Naive thymus-derived CD4-positive, alpha-beta T cell (primary cell): Measurements from ENCODE around the gene ADAMTS13. TPM values are rescaled to one million over a fixed set of nuclear protein-coding genes. Genes with fewer than 3 reads are reported as not detected.
"Not testable (repeated sequence)": the region's sequence is repeated elsewhere in the genome, so short reads cannot be mapped to it uniquely, and the experiment has no call there.

Experiments used
- ATAC-seq: fragments of 150-1000 bp; cut with Tn5 transposase; 2 replicates; pipeline ENCODE4 v1.10.0; 2021; ENCODE audit warnings: mild to moderate bottlenecking, moderate library complexity
- CTCF ChIA-PET: fragments of 350-600 bp; sonication (Branson Sonifier 250); formaldehyde crosslinking; loops from one replicate; lab custom pipeline; 2021; ENCODE audit warnings: antibody characterized with exemption; lab: Charles Lee
- POLR2A ChIA-PET: fragments of 350-600 bp; sonication (Branson Sonifier 250); formaldehyde crosslinking; loops from one replicate; lab custom pipeline; 2021; ENCODE audit warnings: antibody characterized with exemption, inconsistent platforms; lab: Charles Lee
- DNase-seq, 9 donors: peaks; one replicate each; pipeline versions ENCODE4 v3.0.0 to v3.0.0-alpha.2; 2020 to 2022; ENCODE audit warnings: mixed read lengths in 1 of 9
- H3K27ac ChIP-seq: one replicate; pipeline ENCODE4 v1.7.0; 2013; ENCODE audit warnings: mild to moderate bottlenecking, low read depth, low read length, moderate library complexity
- H3K27me3 ChIP-seq, 2 donors: one replicate each; pipeline ENCODE4 v1.7.0; 2013; ENCODE audit warnings: low read length in 2 of 2, mild to moderate bottlenecking in 2 of 2, moderate library complexity in 2 of 2; ENCODE audit not compliant: control insufficient read depth in 2 of 2, insufficient read depth in 2 of 2
- H3K36me3 ChIP-seq, 3 experiments: 1 replicate in 2 of 3; 2 replicates in 1 of 3; pipeline ENCODE4 v1.7.0; 2013; ENCODE audit warnings: low read length in 3 of 3, mild to moderate bottlenecking in 3 of 3, moderate library complexity in 1 of 3; ENCODE audit not compliant: insufficient read depth in 3 of 3, control insufficient read depth in 2 of 3
- H3K4me1 ChIP-seq, 2 donors: one replicate each; pipeline ENCODE4 v1.7.0; 2013; ENCODE audit warnings: low read length in 2 of 2, mild to moderate bottlenecking in 2 of 2, moderate library complexity in 1 of 2; ENCODE audit not compliant: control insufficient read depth in 2 of 2, insufficient read depth in 2 of 2
- H3K4me3 ChIP-seq: 2 replicates; pipeline ENCODE4 v1.7.0; 2013; ENCODE audit warnings: mild to moderate bottlenecking, low read length
- H3K9me3 ChIP-seq, 3 experiments: 1 replicate in 2 of 3; 2 replicates in 1 of 3; pipeline ENCODE4 v1.7.0; 2013; ENCODE audit warnings: low read length in 3 of 3; ENCODE audit not compliant: control insufficient read depth in 2 of 3
- H3K27ac Mint-ChIP-seq, 9 donors: one replicate each; pipeline ENCODE4 v1.8.0; 2020 to 2022; ENCODE audit warnings: mixed read lengths in 9 of 9, mild to moderate bottlenecking in 8 of 9, moderate library complexity in 5 of 9, inconsistent platforms in 2 of 9
- H3K27me3 Mint-ChIP-seq, 5 donors: one replicate each; pipeline ENCODE4 v1.8.0; 2021 to 2022; ENCODE audit warnings: mixed read lengths in 5 of 5, mild to moderate bottlenecking in 1 of 5
- H3K36me3 Mint-ChIP-seq, 5 donors: one replicate each; pipeline ENCODE4 v1.8.0; 2020 to 2022; ENCODE audit warnings: mixed read lengths in 5 of 5, mild to moderate bottlenecking in 3 of 5, inconsistent platforms in 1 of 5
- H3K4me1 Mint-ChIP-seq, 7 donors: one replicate each; pipeline ENCODE4 v1.8.0; 2020 to 2022; ENCODE audit warnings: mixed read lengths in 7 of 7, mild to moderate bottlenecking in 3 of 7, inconsistent platforms in 1 of 7
- H3K4me3 Mint-ChIP-seq, 10 donors: one replicate each; pipeline ENCODE4 v1.8.0; 2020 to 2022; ENCODE audit warnings: mild to moderate bottlenecking in 10 of 10, mixed read lengths in 10 of 10, moderate library complexity in 6 of 10, inconsistent platforms in 2 of 10
- H3K9me3 Mint-ChIP-seq, 11 donors: one replicate each; pipeline ENCODE4 v1.8.0; 2020 to 2022; ENCODE audit warnings: mixed read lengths in 11 of 11, mild to moderate bottlenecking in 4 of 11, inconsistent platforms in 1 of 11, moderate library complexity in 1 of 11
- intact Hi-C, 2 donors: fragments of 100-400 bp; cut with micrococcal nuclease; formaldehyde crosslinking; loops; one replicate each; pipeline ENCODE4 v1.15.1; 2023
- polyA plus RNA-seq, 2 donors: library from polyadenylated mRNA; unstranded; fragments of 300-500 nt; fragmentation: Illumina TruSeq; gene quantifications; one replicate each; pipeline ENCODE4 v1.2.3, GENCODE V29; 2021
- total RNA-seq, 6 experiments: library from RNA in 5 of 6; stranded (reverse) in 5 of 6; gene quantifications; 1 replicate in 5 of 6; 2 replicates in 1 of 6; pipeline ENCODE4 v1.2.3 and lab custom pipeline; 2021 to 2026

ADAMTS13 gene
- total RNA-seq: 1 to 10 TPM; 1.6 to 3.1 (median 2.5) TPM
- under 1 TPM; 0.07 to 0.35 TPM for polyA plus RNA-seq
- 4.2 reads per million, percentile 21 among the genes with 10 or more reads in this experiment for total RNA-seq (lab: John Stamatoyannopoulos, UW)

- peak in 1 of 9 donors; percentile 47 for DNase-seq
- H3K36me3 Mint-ChIP-seq: no peaks in the 10 kb centered on the region
- no peaks in the 10 kb centered on the region for H3K36me3 ChIP-seq
- POLR2A ChIA-PET: no interaction called here
- ATAC-seq: no peak
- peaks cover under 1 to 3% of the 10 kb centered on the region in 2 donors for H3K4me1 ChIP-seq
- H3K27ac Mint-ChIP-seq: peak within 1 kb of the TSS in 6 of 9 donors; percentile 21 to 66 (median 40)
- no peaks in the 10 kb centered on the region for H3K27me3 ChIP-seq
- H3K9me3 ChIP-seq: no peaks in the 10 kb centered on the region
- H3K27me3 Mint-ChIP-seq: peaks cover under 1 to 16% (median 5%) of the 10 kb centered on the region in 5 donors
- peaks cover 14 to 33% (median 21%) of the 10 kb centered on the region in 7 donors for H3K4me1 Mint-ChIP-seq
- peak within 1 kb of the TSS in 2 of 10 donors; percentile 25 to 46 for H3K4me3 Mint-ChIP-seq
- H3K9me3 Mint-ChIP-seq: peaks cover 0 to 6% (median 0%) of the 10 kb centered on the region in 11 donors
- CTCF ChIA-PET: interaction anchor here (0.6 kb wide), 1 partner anchor 33 kb away, joined by 3 read pairs; no protein-coding TSS in a partner anchor
- no peak within 1 kb of the TSS for H3K27ac ChIP-seq
- intact Hi-C loops: no loop called here
- H3K4me3 ChIP-seq: no peak within 1 kb of the TSS
Measured at GRCh38 chr9:133421615-133422542, at the start of gene ADAMTS13. ADAMTS13 (plus strand) TSS chr9:133422367; CDS start chr9:133422444, 77 bp downstream.

- peak in 2 of 9 donors; percentile 16 to 46 for DNase-seq
- peak overlapping the region; percentile 72 to 99 (median 96) for H3K27ac Mint-ChIP-seq
- Histone ChIP-seq H3K9me3 (no peaks in the 10 kb centered on the region), H3K27ac (peak overlapping the region; percentile 98), H3K4me1 (peaks cover 44 to 50% of the 10 kb centered on the region in 2 donors), H3K36me3 (peaks cover 0 to 14% (median 0%) of the 10 kb centered on the region in 3 experiments), H3K27me3 (no peaks in the 10 kb centered on the region), H3K4me3 (peak overlapping the region; percentile 58)
- no peak for ATAC-seq
- CTCF ChIA-PET: no interaction called here
- H3K4me1 Mint-ChIP-seq: peaks cover 38 to 60% (median 48%) of the 10 kb centered on the region in 7 donors
- H3K36me3 Mint-ChIP-seq: peaks cover 0 to 25% (median 0%) of the 10 kb centered on the region in 5 donors
- H3K27me3 Mint-ChIP-seq: peaks cover 0 to 4% (median 0%) of the 10 kb centered on the region in 5 donors
- peak overlapping the region; percentile 84 to 98 (median 92) for H3K4me3 Mint-ChIP-seq
- no peaks in the 10 kb centered on the region for H3K9me3 Mint-ChIP-seq
- POLR2A ChIA-PET: interaction anchor here (1.2 to 13.6 kb wide), 3 partner anchors 9 to 27 kb away, joined by 4 to 185 read pairs (median 6); partner anchors contain the start of genes MED22, RPL7A, SURF1 and SURF2
- intact Hi-C loops: loop anchor here in 1 of 2 donors (5.0 to 10.0 kb wide), 3 partner anchors 190 to 790 kb away; partner anchors contain the start of genes BRD3OS and RNU6ATAC
Measured at GRCh38 chr9:133374612-133375115, 47.5 kb upstream of the ADAMTS13 start.

GRCh38 chr9:133375116-133375723, 46.9 kb upstream of the ADAMTS13 start:
- H3K9me3 ChIP-seq: no peaks in the 10 kb centered on the region
- H3K9me3 Mint-ChIP-seq: no peaks in the 10 kb centered on the region
- CTCF ChIA-PET: no interaction called here
- ATAC-seq (no peak), DNase-seq (peak in 1 of 9 donors; percentile 45)
- intact Hi-C loops: loop anchor here in 1 of 2 donors (5.0 to 10.0 kb wide), 3 partner anchors 190 to 790 kb away; partner anchors contain the start of genes BRD3OS and RNU6ATAC
- H3K4me1 ChIP-seq: peaks cover 38 to 45% of the 10 kb centered on the region in 2 donors
- peak overlapping the region; percentile 84 to 98 (median 92) for H3K4me3 Mint-ChIP-seq
- POLR2A ChIA-PET: interaction anchor here (1.2 to 13.6 kb wide), 3 partner anchors 10 to 27 kb away, joined by 4 to 185 read pairs (median 6); partner anchors contain the start of genes MED22, RPL7A, SURF1 and SURF2
- peaks cover 0 to 21% (median 0%) of the 10 kb centered on the region in 5 donors for H3K36me3 Mint-ChIP-seq
- H3K4me3 ChIP-seq: peak overlapping the region; percentile 58
- peaks cover 0 to 4% (median 0%) of the 10 kb centered on the region in 5 donors for H3K27me3 Mint-ChIP-seq
- peak overlapping the region; percentile 72 to 99 (median 96) for H3K27ac Mint-ChIP-seq
- no peaks in the 10 kb centered on the region for H3K27me3 ChIP-seq
- H3K27ac ChIP-seq: peak overlapping the region; percentile 98
- peaks cover 0 to 10% (median 0%) of the 10 kb centered on the region in 3 experiments for H3K36me3 ChIP-seq
- peaks cover 32 to 55% (median 42%) of the 10 kb centered on the region in 7 donors for H3K4me1 Mint-ChIP-seq

GRCh38 chr9:133375724-133376654, 46.2 kb upstream of the ADAMTS13 start, which contains the start of the genes STKLD1 and SURF4:
STKLD1 (plus strand) TSS chr9:133376366; CDS start chr9:133376474, 108 bp downstream.
SURF4 (minus strand) TSS chr9:133376060; CDS start chr9:133375969, 91 bp downstream.
- Histone ChIP-seq H3K4me3 (peak within 1 kb of the TSS; percentile 58), H3K27ac (peak within 1 kb of the TSS; percentile 98), H3K27me3 (no peaks in the 10 kb centered on the region), H3K9me3 (no peaks in the 10 kb centered on the region), H3K4me1 (peaks cover 31 to 38% of the 10 kb centered on the region in 2 donors), H3K36me3 (peaks cover 0 to 10% (median 0%) of the 10 kb centered on the region in 3 experiments)
- peak; percentile 86 to 99 (median 93) for DNase-seq
- H3K27me3 Mint-ChIP-seq: peaks cover 0 to 4% (median 0%) of the 10 kb centered on the region in 5 donors
- peak; percentile 95 for ATAC-seq
- intact Hi-C loops: loop anchor here (1.0 to 10.0 kb wide), 10 partner anchors 20 to 789 kb away; partner anchors contain the start of genes CACFD1 (in 2 of the 2), MED22 (in 2 of the 2), REXO4 (in 2 of the 2) and RPL7A (in 2 of the 2)
- peaks cover 26 to 47% (median 34%) of the 10 kb centered on the region in 7 donors for H3K4me1 Mint-ChIP-seq
- peak within 1 kb of the TSS; percentile 84 to 98 (median 92) for H3K4me3 Mint-ChIP-seq
- ChIA-PET POLR2A (interaction anchor here (0.8 to 13.6 kb wide), 8 partner anchors 10 to 84 kb away, joined by 3 to 185 read pairs (median 4); partner anchors contain the start of genes CACFD1, MED22, RPL7A and SURF1), CTCF (no interaction called here)
- H3K9me3 Mint-ChIP-seq: no peaks in the 10 kb centered on the region
- peaks cover 0 to 15% (median 0%) of the 10 kb centered on the region in 5 donors for H3K36me3 Mint-ChIP-seq
- peak within 1 kb of the TSS; percentile 72 to 99 (median 96) for H3K27ac Mint-ChIP-seq

- not testable (repeated sequence) for H3K27me3 Mint-ChIP-seq, H3K9me3 ChIP-seq, DNase-seq, H3K9me3 Mint-ChIP-seq, H3K4me3 ChIP-seq, H3K27me3 ChIP-seq, ATAC-seq, H3K27ac ChIP-seq, H3K36me3 ChIP-seq
- peaks cover 0 to 15% (median 0%) of the 10 kb centered on the region in 5 donors for H3K36me3 Mint-ChIP-seq
- peak overlapping the region in 2 of 9 donors; percentile 48 to 71 for H3K27ac Mint-ChIP-seq
- CTCF ChIA-PET: interaction anchor here (0.6 kb wide), 1 partner anchor 224 kb away, joined by 9 read pairs; no protein-coding TSS in a partner anchor
- peaks cover 19 to 34% (median 22%) of the 10 kb centered on the region in 7 donors for H3K4me1 Mint-ChIP-seq
- H3K4me3 Mint-ChIP-seq: peak overlapping the region; percentile 31 to 85 (median 66)
- intact Hi-C loops: loop anchor here (2.0 to 10.0 kb wide), 5 partner anchors 28 to 788 kb away; partner anchors contain the start of genes BRD3OS (in 1 of the 2), REXO4 (in 1 of the 2) and RNU6ATAC (in 1 of the 2)
- POLR2A ChIA-PET: interaction anchor here (1.0 to 1.2 kb wide), 5 partner anchors 21 to 82 kb away, joined by 3 to 7 read pairs (median 3); partner anchors contain the start of genes CACFD1, MED22, RPL7A and SURF1
- H3K4me1 ChIP-seq: peaks cover 18 to 25% of the 10 kb centered on the region in 2 donors
Measured at GRCh38 chr9:133377280-133377679, 44.9 kb upstream of the ADAMTS13 start.
